Measurements from ENCODE around the gene QARS1. TPM values are rescaled to one million over a fixed set of nuclear protein-coding genes. Genes with fewer than 3 reads are reported as not detected.

QARS1 gene
- total RNA-seq, 2 experiments from 2014 or later = 310 to 355 TPM

GRCh38 chr3:49076116-49076515 is 28.4 kb downstream of the QARS1 start:
- Histone ChIP-seq H3K4me1 (ENCODE audit: insufficient read depth, low read length, poor library complexity, severe bottlenecking) (no peaks in the 10 kb centered on the region), H3K36me3 (ENCODE audit: insufficient read depth, low read length) (peaks cover 90% of the 10 kb centered on the region), H3K27ac (ENCODE audit: low read depth, low read length, poor library complexity, severe bottlenecking) (no peak overlapping the region), H3K9me3 (ENCODE audit: low read length) (no peaks in the 10 kb centered on the region), H2AFZ (ENCODE audit: low read length) (no peak overlapping the region), H3K79me2 (ENCODE audit: insufficient read depth, low read depth, low read length) (peaks cover 47% of the 10 kb centered on the region), H4K20me1 (ENCODE audit: insufficient read depth, low read length) (no peaks in the 10 kb centered on the region; the same call in 1 of the 2 replicates), H3K9me2 (ENCODE audit: insufficient read depth, low read length) (no peaks in the 10 kb centered on the region), H3K4me2 (ENCODE audit: low read length) (no peak overlapping the region), H3K4me3 (ENCODE audit: low read depth, low read length, poor library complexity, severe bottlenecking) (no peak overlapping the region)
- ChIA-PET CTCF (ENCODE audit: unreplicated experiment) (no interaction called here), POLR2A (no interaction called here)
- intact Hi-C loops (cut with micrococcal nuclease; ENCODE audit: unreplicated experiment) = no loop called here
- DNase-seq (ENCODE audit: low spot score) = no peak
- BruUV-seq (replicated peaks) = no TSS peak
- TF ChIP-seq CTCF (conservative IDR thresholded peaks at IDR 0.05; ENCODE audit: low read length) (no peak), EZH2phosphoT487 (IDR thresholded peaks at IDR 0.05; ENCODE audit: borderline replicate concordance, low read depth, low read length) (no peak)

- H3K36me3 ChIP-seq (ENCODE audit: insufficient read depth, low read length) = peaks cover 84% of the 10 kb centered on the region
- CTCF ChIA-PET (ENCODE audit: unreplicated experiment) = no interaction called here
- no peak overlapping the region for H3K27ac ChIP-seq (ENCODE audit: low read depth, low read length, poor library complexity, severe bottlenecking)
- no peak overlapping the region for H3K4me2 ChIP-seq (ENCODE audit: low read length)
- intact Hi-C loops (cut with micrococcal nuclease; ENCODE audit: unreplicated experiment) = no loop called here
- BruUV-seq (replicated peaks) = no TSS peak
- no peak overlapping the region for H3K4me3 ChIP-seq (ENCODE audit: low read depth, low read length, poor library complexity, severe bottlenecking)
- H3K9me2 ChIP-seq (ENCODE audit: insufficient read depth, low read length) = no peaks in the 10 kb centered on the region
- no peaks in the 10 kb centered on the region for H3K4me1 ChIP-seq (ENCODE audit: insufficient read depth, low read length, poor library complexity, severe bottlenecking)
- peaks cover 10% of the 10 kb centered on the region; the same call in 1 of the 2 replicates for H3K79me2 ChIP-seq (ENCODE audit: insufficient read depth, low read depth, low read length)
- POLR2A ChIA-PET = interaction anchor here (0.7 kb wide), 1 partner anchor 105 kb away, joined by 3 read pairs; no protein-coding TSS in a partner anchor
- H3K9me3 ChIP-seq (ENCODE audit: low read length) = no peaks in the 10 kb centered on the region
- H4K20me1 ChIP-seq (ENCODE audit: insufficient read depth, low read length) = no peaks in the 10 kb centered on the region
- no peak overlapping the region for H2AFZ ChIP-seq (ENCODE audit: low read length)
- TF ChIP-seq CTCF (conservative IDR thresholded peaks at IDR 0.05; ENCODE audit: low read length) = no peak
- no peak for DNase-seq (ENCODE audit: low spot score)
These were observed 46.5 kb downstream of the QARS1 start for GRCh38 chr3:49058011-49058410.

GRCh38 chr3:49057268-49057667 is 47.3 kb downstream of the QARS1 start:
- Histone ChIP-seq H2AFZ (ENCODE audit: low read length) (no peak overlapping the region), H3K4me2 (ENCODE audit: low read length) (no peak overlapping the region), H3K79me2 (ENCODE audit: insufficient read depth, low read depth, low read length) (peaks cover 10% of the 10 kb centered on the region; the same call in 1 of the 2 replicates), H4K20me1 (ENCODE audit: insufficient read depth, low read length) (no peaks in the 10 kb centered on the region), H3K4me3 (ENCODE audit: low read depth, low read length, poor library complexity, severe bottlenecking) (no peak overlapping the region), H3K27ac (ENCODE audit: low read depth, low read length, poor library complexity, severe bottlenecking) (no peak overlapping the region), H3K9me3 (ENCODE audit: low read length) (no peaks in the 10 kb centered on the region), H3K36me3 (ENCODE audit: insufficient read depth, low read length) (peaks cover 83% of the 10 kb centered on the region), H3K9me2 (ENCODE audit: insufficient read depth, low read length) (no peaks in the 10 kb centered on the region), H3K4me1 (ENCODE audit: insufficient read depth, low read length, poor library complexity, severe bottlenecking) (no peaks in the 10 kb centered on the region)
- BruUV-seq (replicated peaks) = no TSS peak
- no peak for DNase-seq (ENCODE audit: low spot score)
- intact Hi-C loops (cut with micrococcal nuclease; ENCODE audit: unreplicated experiment) = no loop called here
- no peak for TF ChIP-seq EZH2phosphoT487 (IDR thresholded peaks at IDR 0.05; ENCODE audit: borderline replicate concordance, low read depth, low read length)
- TF ChIP-seq CTCF (conservative IDR thresholded peaks at IDR 0.05; ENCODE audit: low read length) = no peak
- POLR2A ChIA-PET = no interaction called here
- CTCF ChIA-PET (ENCODE audit: unreplicated experiment) = no interaction called here

Data from OCI-LY7 (cell line).